ENCODE results near the gene RRP15. TPM values are rescaled to one million over a fixed set of nuclear protein-coding genes. Genes with fewer than 3 reads are reported as not detected.

Gene RRP15
- total and polyA plus RNA-seq, 2 of the 8 experiments (the other 6 are each of a cell fraction or from before 2014, with no cell fraction given): 3.7 to 52.8 TPM

GRCh38 chr1:218284917-218285635, at the start of gene RRP15 (continued):
- TF ChIP-seq E2F6 (IDR thresholded peaks at IDR 0.05) (0 out of 2 replicates have a peak, but pooled peaks have one; percentile 11), YY1 (IDR thresholded peaks at IDR 0.05; ENCODE audit: low read depth, low read length) (peak; percentile 98), TAF1 (IDR thresholded peaks at IDR 0.05; ENCODE audit: low read depth, low read length) (peak; percentile 99), SIX5 (IDR thresholded peaks at IDR 0.05; ENCODE audit: low read depth, low read length) (peak; percentile 33; the same call in 1 of the 2 replicates), POU5F1 (IDR thresholded peaks at IDR 0.05; ENCODE audit: low read depth, low read length) (no peak), MAX (IDR thresholded peaks at IDR 0.05) (peak; percentile 94), EGR1 (IDR thresholded peaks at IDR 0.05; ENCODE audit: borderline replicate concordance, low read depth, low read length) (no peak), SUZ12 (IDR thresholded peaks at IDR 0.05; ENCODE audit: low read length) (no peak)

All from H1 (cell line).